ENCODE results near the gene C15orf40.
A peak's percentile ranks its signal among the peaks of the same experiment; 100 is the strongest.
"Not testable (repeated sequence)": the region's sequence is repeated elsewhere in the genome, so short reads cannot be mapped to it uniquely, and the experiment has no call there.

C15orf40 gene

DNA sequence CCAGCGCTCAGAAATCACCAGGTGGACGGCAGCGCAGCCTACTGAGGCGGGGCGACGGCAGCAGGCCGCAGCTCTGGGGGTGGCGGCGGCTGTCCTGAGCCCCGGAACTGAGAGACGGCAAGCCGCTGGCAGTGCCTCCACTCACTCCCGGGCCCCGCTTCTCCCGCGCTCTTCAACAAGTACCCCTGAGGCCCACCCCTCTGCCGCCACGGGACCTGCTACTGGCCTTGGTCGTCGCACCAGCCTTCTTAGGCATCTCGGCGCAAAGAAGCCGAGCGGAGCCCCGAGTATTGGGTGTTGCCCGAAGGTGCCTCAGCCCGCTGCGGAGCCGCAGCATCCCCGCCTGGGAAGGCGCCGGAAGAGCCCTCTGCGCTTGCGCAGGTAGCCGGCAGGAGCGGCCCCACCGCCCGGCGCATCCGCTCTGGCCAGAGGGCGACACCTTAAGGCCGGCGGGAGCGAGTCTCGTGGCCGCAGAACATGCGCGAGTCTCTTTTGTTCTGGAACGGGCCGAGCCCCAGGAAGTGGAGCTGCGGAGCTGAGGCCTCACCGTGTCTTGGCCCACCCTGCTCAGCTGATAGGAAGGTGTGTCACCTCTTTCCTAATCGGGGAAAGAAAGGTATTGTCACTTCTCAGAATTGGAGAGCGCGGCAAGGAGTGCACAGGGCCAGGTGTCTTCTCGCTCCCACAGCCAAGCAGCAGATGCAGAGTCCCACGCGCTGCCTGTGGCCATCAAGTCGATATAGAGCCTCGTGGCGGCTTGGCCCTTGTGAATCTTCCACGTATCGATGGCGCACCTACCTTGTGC is at the start of gene C15orf40:
TSS of gene C15orf40 (minus strand) at position 369 of the 805 bp plus-strand sequence. CDS start at position 337, 32 bp downstream.
- DNase-seq, result peak; percentile 81

DNA sequence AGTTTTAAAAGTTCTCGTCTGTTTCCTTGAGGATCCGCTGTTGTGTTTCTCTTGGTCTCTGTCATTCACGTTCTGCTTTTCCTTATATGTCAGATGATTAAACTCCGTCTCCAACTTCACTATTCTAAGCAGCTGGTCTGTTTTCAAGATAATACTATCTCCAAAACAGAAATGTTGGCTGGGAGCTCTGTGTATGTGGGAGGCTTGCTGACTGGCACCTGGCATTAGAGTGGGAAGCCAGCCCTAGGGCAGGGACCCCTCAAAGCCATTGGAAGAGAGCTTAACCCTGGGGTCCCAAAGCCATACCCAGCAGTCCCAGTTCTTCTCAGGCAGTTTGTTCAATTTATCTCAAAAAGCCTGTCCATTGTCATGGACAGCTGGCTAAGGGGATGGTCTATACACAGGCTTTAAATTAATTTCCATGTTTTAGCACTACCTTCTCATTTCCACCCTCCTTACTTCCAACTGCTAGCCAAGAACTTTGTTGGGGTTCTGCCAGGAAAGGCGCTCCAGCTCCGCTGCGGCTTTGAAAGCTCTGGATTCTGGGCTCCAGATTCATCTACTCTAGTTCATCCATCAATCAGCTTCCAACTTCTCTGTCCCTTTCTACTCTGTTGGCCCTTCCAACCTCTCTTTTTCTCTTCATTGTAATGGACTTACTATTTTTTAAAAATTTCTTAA is 46.4 kb upstream of the C15orf40 start:
- DNase-seq, result no peak

DNA sequence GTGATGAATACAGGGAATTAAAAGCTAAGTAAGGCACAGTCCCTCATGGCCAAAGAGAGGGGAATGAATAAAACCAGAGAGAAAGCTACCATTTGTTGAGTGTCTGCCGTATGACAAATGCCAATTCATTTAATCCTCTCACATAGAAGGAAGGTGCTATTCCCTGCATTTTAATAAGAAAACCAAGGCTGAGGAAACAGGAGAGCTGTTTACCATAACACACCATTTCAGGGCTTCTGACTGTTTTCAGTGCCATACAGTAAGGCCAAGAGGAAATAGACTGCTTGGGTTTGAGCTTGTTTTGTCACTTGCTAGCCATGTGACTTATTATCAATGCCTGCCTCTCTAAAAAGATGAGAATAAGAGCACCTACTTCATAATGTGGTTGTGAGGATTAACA is 45.6 kb upstream of the C15orf40 start:
- DNase-seq, result no peak

DNA sequence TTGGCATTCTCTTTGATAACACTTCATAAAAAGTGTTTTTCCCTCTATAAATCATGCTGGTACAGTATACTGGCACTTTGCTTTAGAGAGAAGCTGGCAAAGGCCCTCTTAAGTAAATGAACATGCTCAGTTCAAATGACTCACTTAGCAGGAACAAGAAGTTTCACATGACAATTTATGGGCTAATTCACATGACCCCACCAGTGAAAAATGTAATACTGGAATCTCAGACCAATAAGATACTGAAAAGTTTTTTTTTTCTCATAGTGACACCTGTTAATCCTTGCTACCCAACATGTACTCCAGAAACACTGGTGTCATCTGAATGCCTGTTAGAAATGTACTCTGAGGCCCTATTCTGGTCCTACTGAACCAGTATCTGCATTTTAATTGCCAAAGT is 41.7 kb upstream of the C15orf40 start:
- no peak for DNase-seq

DNA sequence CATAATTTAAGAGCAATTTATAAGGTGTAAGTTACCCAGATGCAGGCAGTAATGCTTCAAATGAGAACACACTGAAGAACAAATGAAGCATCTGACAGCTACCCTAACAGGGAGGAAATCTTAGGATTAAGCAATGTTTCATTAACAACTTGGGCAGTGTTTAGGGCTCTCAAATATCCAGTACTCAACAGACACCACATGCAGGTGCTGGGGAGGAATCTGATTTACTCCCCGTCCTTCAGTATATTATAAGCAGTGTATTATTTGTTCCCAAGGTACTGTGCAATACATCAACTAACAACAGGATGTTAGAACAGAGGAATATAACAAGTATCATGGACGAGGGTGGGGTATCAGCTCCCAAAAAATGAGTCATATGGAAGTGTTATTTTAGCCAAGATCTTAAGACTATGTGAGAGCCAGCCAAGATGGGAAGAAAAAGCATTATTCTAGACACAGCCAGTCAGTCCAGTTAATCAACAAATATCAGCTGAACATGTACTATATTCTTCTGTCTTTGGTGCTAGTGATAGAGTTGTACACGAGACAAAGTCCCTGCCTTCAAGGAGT is 35.2 kb upstream of the C15orf40 start:
- no peak for DNase-seq

DNA sequence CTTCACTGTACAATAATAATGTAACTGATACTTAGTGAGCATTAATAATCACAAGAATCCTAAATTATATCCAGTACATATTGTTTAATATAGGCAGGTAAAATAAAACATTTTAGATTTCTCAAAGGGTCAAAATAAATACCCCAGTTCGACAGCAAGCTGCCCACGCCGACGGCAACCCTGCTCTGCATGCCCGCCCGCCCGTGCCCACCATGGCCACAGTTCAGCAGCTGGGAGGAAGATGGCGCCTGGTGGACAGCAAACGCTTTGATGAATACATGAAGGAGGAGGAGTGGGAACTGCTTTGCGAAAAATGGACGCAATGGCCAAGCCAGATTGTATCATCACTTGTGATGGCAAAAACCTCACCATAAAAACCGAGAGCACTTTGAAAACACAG is 32.7 kb upstream of the C15orf40 start:
- no peak for DNase-seq

DNA sequence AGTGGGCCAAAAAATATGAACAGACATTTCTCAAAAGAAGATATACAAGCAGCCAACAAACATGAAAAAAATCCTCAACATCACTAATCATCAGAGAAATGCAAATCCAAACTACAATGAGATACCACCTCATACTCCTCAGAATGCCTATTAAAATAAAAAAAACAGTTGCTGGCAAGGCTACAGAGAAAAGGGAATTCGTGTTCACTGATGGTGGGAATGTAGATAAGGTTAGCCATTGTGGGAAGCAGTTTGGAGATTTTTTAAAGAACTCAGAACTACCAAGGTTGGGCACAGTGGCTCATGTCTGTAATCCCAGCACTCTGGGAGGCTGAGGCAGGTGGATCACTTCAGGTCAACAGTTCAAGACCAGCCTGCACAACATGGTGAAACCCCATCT is 27.8 kb upstream of the C15orf40 start:
- DNase-seq, result no peak

DNA sequence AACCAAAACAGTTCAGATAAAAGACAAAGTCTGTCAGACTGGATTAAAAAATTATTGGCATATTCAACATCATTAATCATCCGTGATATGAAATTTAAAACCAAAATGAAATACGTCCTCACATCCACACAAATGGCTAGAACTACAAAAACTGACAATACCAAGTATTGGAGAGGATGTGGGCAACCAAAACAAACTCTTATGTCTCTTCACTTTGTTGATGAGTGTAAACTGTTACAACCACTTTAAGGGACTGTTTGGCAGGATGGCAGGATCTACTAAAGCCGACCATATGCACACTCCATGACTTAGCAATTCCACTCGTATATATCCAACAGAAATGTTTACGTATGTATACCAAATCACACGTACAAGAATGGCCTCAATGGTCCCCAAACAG is 24.8 kb upstream of the C15orf40 start:
- no peak for DNase-seq

DNA sequence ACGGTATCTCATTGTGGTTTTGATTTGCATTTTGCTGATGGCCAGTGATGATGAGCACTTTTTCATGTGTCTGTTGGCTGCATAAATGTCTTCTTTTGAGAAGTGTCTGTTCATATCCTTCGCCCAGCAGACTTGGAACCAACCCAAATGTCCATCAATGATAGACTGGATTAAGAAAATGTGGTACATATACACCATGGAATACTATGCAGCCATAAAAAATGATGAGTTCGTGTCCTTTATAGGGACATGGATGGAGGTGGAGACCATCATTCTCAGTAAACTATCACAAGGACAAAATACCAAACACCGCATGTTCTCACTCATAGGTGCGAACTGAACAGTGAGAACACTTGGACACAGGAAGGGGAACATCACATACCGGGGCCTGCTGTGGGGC is 19.8 kb upstream of the C15orf40 start:
- DNase-seq, result not testable (repeated sequence)

DNA sequence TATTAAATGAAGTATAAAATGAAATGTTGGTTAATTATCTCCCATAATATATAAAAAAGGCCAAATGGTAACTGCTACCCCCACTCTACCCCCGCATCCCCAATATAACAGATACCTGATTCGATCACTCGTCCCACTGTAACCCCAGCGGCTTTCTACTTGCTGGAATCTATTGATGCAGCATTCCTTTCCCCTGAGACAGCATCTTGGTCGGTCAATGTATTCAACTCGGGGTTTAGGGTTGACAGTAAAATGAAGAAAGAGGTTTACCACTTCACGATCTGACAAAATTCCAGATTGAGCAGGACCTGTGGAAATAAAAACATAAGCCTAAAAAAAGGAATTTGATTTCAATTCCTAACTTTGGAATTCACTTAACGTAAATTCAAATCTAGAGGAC is 18.6 kb upstream of the C15orf40 start:
- no peak for DNase-seq

DNA sequence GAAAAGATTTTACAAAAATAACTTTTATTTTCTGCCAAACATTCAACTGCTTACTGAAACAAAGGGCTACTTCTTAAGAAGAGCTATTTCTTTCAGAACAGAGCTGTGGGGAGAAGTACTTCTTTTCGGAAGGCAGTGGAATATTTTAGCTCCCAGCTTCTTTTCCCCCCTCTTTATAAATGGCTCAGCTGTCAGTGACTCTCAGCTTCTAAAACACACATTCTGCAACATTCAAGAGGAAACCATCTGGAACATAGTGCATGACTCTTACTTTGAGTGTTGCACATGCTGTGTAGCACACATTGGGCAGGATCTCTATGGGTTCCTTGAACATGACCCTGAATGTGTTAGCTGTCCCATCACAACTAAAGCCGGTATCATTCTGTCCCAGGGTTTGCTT is 7.0 kb upstream of the C15orf40 start:
- DNase-seq, result no peak

DNA sequence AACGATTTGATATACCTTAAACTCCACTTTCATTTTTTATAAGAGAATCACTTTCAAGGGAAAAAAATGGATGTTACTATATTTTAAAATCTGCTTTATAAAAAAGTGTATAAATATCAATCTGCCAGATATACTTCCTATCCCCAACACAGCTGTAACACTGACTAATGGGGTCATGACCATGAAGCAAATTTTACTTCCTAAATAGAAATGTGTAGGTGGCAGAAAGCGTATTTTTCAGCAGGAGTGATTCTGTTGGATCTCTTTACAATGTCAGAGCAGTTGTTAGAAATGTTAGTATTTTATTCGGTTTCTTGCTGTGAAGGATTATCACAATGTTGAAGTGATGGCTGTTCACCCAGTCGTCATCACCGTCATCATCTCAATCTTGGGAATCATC is 5.5 kb upstream of the C15orf40 start:
- DNase-seq, result no peak

DNA sequence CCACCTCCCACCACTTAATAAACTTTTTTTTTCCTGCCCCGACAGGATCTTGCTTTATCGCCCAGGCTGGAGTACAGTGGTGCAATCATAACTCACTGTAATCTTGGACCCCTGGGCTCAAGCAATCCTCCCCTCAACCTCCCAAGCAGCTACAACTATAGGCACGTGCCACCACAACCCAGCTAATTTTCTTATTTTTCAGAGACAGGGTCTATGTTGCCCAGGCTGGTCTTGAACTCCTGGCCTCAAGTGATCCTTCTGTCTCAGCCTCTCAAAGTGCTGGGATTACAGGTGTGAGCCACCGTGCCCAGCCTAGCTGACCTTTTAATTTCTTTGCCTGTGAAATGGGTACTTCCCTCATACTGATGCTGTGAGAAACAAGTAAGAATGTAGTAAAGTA is 3.9 kb upstream of the C15orf40 start:
- DNase-seq, result no peak

DNA sequence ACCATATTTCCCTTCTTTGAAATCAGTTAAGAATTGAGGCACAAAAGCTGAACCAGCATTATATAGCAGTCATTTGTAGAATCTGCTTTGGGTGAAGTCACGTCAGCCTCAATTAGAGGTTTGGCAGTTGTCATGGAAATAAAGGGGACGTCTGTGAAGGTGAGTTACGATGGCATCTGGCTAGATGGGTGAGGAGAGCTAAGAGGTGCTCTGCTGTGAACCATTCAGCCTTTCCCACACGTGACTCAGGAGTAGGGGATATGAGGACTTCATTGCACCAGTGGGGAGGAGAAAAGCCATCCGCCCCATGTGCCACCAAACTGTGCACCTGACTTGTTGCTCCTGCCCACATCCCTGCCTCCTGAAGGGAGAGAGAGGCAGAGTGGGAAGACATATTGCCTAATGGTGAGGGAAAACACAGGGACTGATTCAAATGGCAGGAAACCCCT is 2.8 kb upstream of the C15orf40 start:
- no peak for DNase-seq

DNA sequence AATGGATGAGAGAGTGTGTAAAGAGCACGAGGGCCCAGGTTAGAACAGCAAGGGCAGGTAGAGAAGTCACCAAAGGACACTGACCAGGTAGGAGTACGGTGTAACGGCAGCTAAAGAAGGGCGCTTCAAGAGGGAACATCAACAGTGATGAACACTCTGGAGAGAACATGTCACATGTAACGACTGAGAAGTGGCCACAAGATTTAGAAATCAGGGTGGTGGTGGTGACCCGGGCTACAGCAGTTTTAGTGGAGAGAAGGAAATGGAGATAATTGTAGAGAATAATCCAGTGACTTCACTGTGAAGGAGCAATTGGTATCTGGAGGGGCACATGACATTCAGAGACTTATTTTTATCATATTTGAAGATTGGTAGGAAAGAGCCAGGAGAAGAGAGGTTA is 1.2 kb upstream of the C15orf40 start:
- DNase-seq, result no peak

DNA sequence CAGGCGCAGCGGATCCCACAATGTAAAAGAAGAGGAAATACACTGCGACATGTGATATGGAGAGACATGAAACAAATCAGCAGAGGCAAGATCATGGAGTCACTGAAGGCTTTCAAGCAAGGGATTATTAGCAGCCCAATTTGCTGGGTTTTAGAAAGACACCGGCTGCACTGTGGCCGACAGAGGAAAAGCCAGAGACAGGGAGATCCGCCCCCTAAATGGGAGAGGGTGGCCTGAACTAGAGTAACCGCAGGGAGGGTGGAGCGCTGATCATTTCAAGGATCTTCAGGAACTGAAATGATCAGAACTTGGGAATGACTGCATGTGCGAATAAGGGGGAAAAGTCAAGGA is 612 bp upstream of the C15orf40 start:
- no peak for DNase-seq

DNA sequence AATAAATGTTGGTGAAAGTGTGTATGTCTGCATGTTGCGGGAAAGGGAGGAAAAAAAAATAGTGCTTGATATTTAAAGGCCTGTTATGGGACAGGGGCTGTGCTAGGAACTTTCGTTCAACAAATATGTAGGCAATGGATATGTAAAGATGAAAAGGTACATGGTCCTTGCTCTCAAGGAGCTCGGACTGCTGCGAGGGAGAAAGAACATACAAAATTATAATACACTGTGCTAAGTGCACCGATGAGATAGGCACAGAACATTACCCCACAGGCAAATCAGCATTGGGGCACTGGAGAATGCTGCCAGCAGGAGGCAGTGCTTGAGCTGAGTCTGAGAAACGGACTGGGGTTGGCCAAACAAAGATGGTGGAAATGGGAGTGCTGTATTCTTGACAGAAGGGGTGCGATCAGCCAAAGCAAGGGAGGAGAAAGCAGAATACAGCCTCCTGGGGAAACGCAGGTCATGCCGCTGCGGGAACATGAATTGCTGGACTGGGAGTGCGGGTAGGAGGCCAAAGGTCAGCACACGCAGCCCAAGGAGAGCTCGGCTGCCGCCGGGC is 649 bp downstream of the C15orf40 start:
- peak; percentile 77 for DNase-seq

DNA sequence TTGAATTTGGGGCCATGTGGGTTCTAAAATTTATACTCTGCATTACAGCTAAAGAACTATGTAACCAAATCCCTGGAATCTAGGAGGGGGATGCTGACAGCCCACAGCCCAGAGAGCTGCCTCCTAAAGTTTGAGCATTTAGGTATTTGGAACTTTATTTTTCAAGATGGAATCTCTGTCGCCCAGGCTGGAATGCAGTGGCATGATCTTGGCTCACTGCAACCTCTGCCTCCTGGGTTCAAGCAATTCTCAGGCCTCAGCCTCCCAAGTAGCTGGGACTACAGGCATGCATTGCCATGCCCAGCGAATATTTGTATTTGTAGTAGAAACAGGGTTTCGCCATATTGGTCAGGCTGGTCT is 10.8 kb downstream of the C15orf40 start:
- not testable (repeated sequence) for DNase-seq

DNA sequence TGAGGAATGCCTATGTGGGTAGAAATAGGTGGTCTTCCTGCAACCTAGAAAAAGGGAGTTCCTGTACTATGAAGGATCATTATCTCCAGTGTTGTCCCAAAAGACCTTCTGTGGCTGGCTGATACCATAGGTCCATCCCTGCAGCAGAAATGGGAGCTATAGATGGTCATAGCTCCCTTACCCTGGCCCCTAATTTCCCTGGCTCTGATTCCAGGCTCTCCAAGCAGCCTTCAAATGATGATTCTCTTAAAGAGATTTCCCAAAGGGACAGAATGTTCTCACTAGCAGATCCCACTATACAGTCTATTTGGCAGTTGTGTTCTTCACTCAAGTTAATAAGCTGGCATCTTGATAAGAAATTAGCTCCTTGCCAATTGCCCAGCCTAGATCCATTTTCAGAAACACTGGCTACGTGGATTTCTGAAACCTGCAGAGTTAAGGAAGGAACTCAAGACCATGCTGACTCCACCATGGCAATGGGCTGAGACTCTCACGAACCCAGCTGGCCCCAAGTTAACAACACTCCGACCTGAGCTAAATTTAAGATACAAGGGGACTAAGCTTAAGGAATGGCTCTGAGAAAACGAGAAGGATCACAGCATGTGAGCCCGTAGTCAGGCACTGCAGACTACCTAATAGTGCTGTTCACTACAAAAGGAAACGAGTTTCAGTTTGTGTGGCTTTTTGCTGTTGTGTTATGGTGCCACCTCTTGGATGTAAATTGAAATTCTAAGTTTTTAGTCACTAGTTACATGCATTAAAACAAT is 11.4 kb downstream of the C15orf40 start:
- no peak for DNase-seq

DNA sequence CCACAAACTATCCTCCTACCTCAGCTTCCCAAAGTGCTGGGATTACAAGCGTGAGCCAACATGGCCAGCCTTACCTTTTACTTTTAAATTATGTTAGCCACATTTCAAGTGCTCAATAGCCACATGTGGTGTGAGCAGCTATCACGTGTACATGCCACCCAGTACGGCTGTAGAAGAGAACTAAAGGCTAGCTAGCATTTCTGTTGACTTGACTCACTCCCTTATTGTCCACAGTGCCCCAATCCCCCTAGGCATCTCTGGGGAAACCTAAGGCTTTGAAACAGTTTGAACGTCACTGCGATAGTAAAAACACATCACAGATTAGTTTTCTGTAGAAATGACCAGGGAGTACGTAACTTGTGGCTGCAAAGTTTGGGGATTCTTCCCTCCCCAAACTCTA is 12.0 kb downstream of the C15orf40 start:
- DNase-seq, result no peak

DNA sequence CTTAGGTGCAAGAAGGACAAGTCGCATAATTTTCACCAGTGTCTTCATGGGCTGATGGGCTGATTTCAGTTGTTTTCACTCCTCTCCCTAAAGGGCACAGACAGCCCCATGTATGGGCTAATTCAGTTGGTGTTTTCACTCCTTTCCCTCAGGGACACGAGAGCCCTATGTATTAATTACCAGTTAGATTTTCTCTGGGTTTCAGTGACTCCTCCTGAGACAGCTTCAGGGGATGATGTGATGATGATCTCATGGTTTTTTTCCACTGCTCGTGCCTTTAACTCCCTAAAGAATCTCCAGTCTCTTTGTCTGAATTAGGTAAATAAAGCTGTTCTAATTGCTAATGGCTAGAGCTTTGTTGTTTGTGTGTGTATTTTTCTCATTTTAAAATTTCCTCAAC is 15.5 kb downstream of the C15orf40 start:
- DNase-seq, result no peak

DNA sequence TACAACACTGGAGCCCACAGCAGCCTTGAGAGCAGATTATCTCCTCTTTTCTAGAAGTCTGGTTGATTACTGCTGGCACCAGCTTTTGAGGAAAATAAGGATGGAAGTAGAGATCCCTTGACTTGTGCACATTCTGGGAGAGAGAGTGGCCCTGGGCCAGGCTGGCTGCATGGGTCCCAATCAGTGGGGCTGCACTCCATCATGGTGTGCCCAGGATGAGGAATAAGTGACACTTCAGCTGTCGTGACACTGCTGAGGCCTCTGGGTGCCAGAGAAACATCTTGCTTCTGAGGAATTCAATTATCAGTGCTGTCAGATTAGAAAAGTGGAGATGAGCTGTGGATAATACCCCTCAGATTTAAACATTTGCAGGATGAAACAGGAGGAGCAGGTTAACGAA is 16.4 kb downstream of the C15orf40 start:
- DNase-seq, result no peak

DNA sequence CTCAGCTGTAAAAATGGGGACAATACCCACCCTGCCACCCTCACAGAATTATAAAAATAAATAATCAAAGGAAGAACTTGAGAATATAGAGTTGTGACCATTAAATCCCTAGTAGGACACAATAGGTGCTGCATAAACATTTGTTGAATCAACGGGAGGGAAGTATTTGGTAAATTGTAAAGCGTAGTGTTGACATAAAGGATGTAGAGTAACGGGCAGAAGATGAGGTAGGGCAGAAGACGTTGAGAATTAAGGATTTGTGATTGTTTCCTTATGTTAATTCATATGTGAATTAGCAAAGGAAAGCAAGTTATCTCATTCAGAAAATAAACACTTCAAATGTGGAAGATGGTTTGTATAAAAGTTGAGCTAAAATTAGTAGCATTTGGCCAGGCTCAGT is 18.3 kb downstream of the C15orf40 start:
- DNase-seq, result no peak

Data from stimulated activated naive CD4-positive, alpha-beta T cell treated with Interleukin-2 at 50 U/mL for 16 hours (primary cell).